ENCODE results near the gene PAX1.

The PAX1 gene

DNA sequence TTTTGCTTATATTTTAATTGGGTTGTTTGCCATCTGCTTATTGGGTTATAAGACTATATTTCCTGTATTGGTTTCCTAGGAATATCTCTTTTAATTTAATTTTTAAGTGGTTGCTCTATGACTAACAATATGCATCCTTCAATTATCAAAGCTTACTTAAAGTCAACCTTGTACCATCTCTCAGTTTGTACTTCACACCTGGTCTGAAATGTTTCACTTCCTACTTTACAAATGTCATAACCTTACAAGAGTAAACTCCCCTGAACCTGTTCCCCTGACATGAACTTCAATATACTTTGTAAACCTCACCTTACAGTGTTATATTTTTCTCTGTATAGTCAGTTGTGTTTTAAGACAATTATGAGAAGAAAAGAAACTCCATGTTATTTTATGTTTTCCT lies 35.8 kb downstream of the PAX1 start:
- no peak for DNase-seq

DNA sequence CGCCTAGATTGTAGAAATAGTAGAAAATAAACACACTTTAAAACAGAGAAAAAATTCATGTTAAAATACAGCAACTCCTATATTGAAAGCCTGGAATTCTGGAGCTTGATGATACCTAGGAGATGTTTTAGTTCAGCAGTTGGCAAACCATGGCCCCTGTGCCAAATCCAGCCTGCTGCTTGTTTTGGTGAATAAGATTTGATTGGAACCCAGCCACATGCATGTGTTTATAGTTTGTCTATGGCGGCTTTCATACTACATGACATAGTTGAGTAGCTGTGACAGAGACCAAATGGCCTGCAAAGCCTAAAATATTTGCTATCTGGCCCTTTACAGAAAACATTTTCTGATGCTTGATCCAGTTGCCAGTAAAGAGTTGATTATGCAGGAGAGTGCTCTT lies 57.2 kb downstream of the PAX1 start:
- no peak for DNase-seq

DNA sequence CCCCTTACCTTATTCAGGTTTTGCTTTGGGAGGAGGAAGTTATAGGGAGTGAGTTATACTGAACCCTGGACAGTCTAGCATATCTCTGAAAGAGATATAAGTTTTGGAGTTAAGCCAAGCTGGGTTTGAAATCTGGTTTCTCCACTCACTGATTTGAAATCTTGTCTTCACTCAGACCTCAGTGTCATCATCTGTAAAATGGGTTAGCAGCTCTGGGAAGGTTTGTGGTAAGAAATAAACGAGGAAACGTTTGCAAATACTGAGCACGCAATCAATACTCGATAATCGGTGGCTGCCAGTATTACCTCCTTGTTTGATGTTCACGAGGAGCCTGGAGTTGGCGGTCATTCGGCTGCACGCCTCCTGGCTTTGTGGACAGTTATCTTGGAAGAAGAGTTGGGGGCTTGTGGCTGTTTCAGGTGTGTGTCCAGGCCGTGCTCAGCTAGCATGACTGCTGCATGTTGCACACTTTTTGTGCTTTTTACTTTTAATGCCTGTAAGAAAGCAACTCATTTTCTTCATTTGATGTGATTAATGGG lies 61.8 kb downstream of the PAX1 start:
- DNase-seq: no peak

DNA sequence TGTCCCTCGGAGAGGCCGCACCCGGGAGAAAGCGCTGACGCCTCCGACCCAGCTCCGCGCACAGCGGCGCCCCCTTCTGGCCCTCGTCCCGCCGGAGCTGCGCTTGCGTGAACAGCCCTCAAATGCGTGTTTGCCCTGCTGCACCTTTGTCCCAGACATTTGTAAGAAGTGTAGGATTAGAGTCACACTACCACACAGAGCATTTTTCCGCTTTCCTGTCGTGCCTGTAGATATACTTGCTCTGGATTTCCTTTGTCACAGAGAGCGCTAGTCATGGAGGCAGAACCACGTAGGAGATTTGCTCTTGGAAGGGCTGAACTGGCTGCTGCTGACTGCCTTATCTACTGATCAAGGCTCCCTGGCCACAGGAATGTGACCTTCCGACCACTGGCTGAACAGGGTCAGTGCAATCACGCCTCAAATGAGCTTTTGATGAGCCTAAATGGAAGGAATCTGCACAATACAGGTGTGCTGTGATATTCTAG lies 62.3 kb downstream of the PAX1 start:
- no peak for DNase-seq
